Measurements from ENCODE around the gene GNLY.

GNLY gene

GRCh38 chr2:85748039-85748734 is 54.0 kb downstream of the GNLY start:
- DNase-seq: no peak

Data from NCI-H82 (cell line).